Measurements from ENCODE around the gene STXBP1. TPM values are rescaled to one million over a fixed set of nuclear protein-coding genes. Genes with fewer than 3 reads are reported as not detected.

The STXBP1 gene
- total and polyA plus RNA-seq, 2 experiments from 2014 or later = 48.6 to 50.4 TPM

- ATAC-seq (no peak), DNase-seq (ENCODE audit: low spot score) (no peak)
- peaks cover 20% of the 10 kb centered on the region for H3K36me3 Mint-ChIP-seq (ENCODE audit: low read depth)
- no peak overlapping the region for H3K27ac Mint-ChIP-seq
- Histone ChIP-seq H3K4me1 (ENCODE audit: insufficient read depth) (no peaks in the 10 kb centered on the region), H3K27me3 (ENCODE audit: insufficient read depth) (no peaks in the 10 kb centered on the region), H3K9me2 (ENCODE audit: insufficient read depth) (no peaks in the 10 kb centered on the region; the same call in 1 of the 2 replicates), H2AFZ (no peak overlapping the region), H4K20me1 (replicated peaks; ENCODE audit: insufficient read depth) (0 out of 2 replicates have a peak, but pooled peaks cover 3% of the 10 kb centered on the region), H3K79me2 (replicated peaks; ENCODE audit: insufficient read depth) (no peaks in the 10 kb centered on the region), H3K4me2 (no peak overlapping the region), H3F3A (replicated peaks; ENCODE audit: low read depth) (no peaks in the 10 kb centered on the region; the same call in 1 of the 2 replicates), H3K4me3 (no peak overlapping the region), H3K36me3 (ENCODE audit: insufficient read depth) (no peaks in the 10 kb centered on the region), H3K27ac (ENCODE audit: low read depth) (no peak overlapping the region)
- H3K4me3 Mint-ChIP-seq = no peak overlapping the region
- TF ChIP-seq CTCF (conservative IDR thresholded peaks at IDR 0.05; ENCODE audit: low read depth in 2 of 2) (no peak), EZH2 (IDR thresholded peaks at IDR 0.05; ENCODE audit: low read depth, unreplicated experiment) (no peak), STAT1 (IDR thresholded peaks at IDR 0.05; ENCODE audit: unreplicated experiment) (no peak), ETS1 (IDR thresholded peaks at IDR 0.05) (no peak), REST (IDR thresholded peaks at IDR 0.05; ENCODE audit: unreplicated experiment) (no peak), JUNB (IDR thresholded peaks at IDR 0.05; ENCODE audit: unreplicated experiment) (no peak), EZH2phosphoT487 (IDR thresholded peaks at IDR 0.05; ENCODE audit: unreplicated experiment) (no peak), ZNF331 (CRISPR knock-in tag; IDR thresholded peaks at IDR 0.05; ENCODE audit: low read depth) (no peak), ZNF462 (CRISPR knock-in tag; IDR thresholded peaks at IDR 0.05) (no peak), NANOG (IDR thresholded peaks at IDR 0.05; ENCODE audit: borderline replicate concordance) (no peak), POLR2AphosphoS5 (IDR thresholded peaks at IDR 0.05; ENCODE audit: low read depth) (no peak), CREB1 (CRISPR knock-in tag; IDR thresholded peaks at IDR 0.05; ENCODE audit: low read depth) (no peak), ZNF114 (CRISPR knock-in tag; IDR thresholded peaks at IDR 0.05) (no peak)
- H3K27me3 Mint-ChIP-seq (ENCODE audit: insufficient read depth, low read depth, poor library complexity) = peaks cover 10% of the 10 kb centered on the region
- no peaks in the 10 kb centered on the region for H3K4me1 Mint-ChIP-seq
- H3K9me3 Mint-ChIP-seq = no peaks in the 10 kb centered on the region
Observed at GRCh38 chr9:127693697-127694096, 81.6 kb downstream of the STXBP1 start.

Measured in GM23338 (cell line).